Loucy (cell line): ENCODE results near the gene GLT8D2.
A peak's percentile ranks its signal among the peaks of the same experiment; 100 is the strongest.

Experiments
- H2AFZ ChIP-seq: fragments of 200-600 bp; sonication (generic); 2 replicates; pipeline ENCODE4 v1.6.0; 2016; ENCODE audit warnings: antibody characterized with exemption, mild to moderate bottlenecking, low read length, moderate library complexity
- H3F3A ChIP-seq: fragments of 200-600 bp; 2 replicates; pipeline ENCODE4 v1.6.0; 2016; ENCODE audit warnings: antibody characterized with exemption, low read depth, mild to moderate bottlenecking
- H3K27me3 ChIP-seq: fragments of 200-600 bp; sonication (generic); 2 replicates; pipeline ENCODE4 v1.6.1; 2014; ENCODE audit warnings: low read length, mild to moderate bottlenecking; ENCODE audit not compliant: insufficient read depth, poor library complexity, severe bottlenecking
- H3K36me3 ChIP-seq: fragments of 200-600 bp; sonication (generic); 2 replicates; pipeline ENCODE4 v1.6.1; 2016; ENCODE audit warnings: low read length; ENCODE audit not compliant: insufficient read depth
- H3K4me1 ChIP-seq: fragments of 200-600 bp; sonication (generic); 2 replicates; pipeline ENCODE4 v1.5.1; 2014; ENCODE audit warnings: low read length, mild to moderate bottlenecking; ENCODE audit not compliant: insufficient read depth, poor library complexity, severe bottlenecking
- H3K4me2 ChIP-seq: fragments of 200-600 bp; sonication (generic); 2 replicates; pipeline ENCODE4 v1.6.0; 2014; ENCODE audit warnings: antibody characterized with exemption, low read length, low read depth, mild to moderate bottlenecking; ENCODE audit not compliant: poor library complexity, severe bottlenecking
- H3K4me3 ChIP-seq: fragments of 200-600 bp; sonication (generic); 2 replicates; pipeline ENCODE4 v1.5.1; 2014; ENCODE audit warnings: low read length, mild to moderate bottlenecking, mixed read lengths; ENCODE audit not compliant: poor library complexity, severe bottlenecking
- H3K79me2 ChIP-seq: fragments of 200-600 bp; sonication (generic); 2 replicates; pipeline ENCODE4 v1.6.1; 2014; ENCODE audit warnings: low read length; ENCODE audit not compliant: insufficient read depth
- H3K9ac ChIP-seq: fragments of 200-600 bp; sonication (generic); 2 replicates; pipeline ENCODE4 v1.6.0; 2014; ENCODE audit warnings: mild to moderate bottlenecking, low read depth, low read length, moderate library complexity; ENCODE audit not compliant: poor library complexity, severe bottlenecking
- H3K9me2 ChIP-seq: fragments of 200-600 bp; sonication (generic); replicated peaks from 2 replicates; pipeline ENCODE4 v1.6.1; 2016; ENCODE audit warnings: low read depth, low read length, mixed read lengths
- H3K9me3 ChIP-seq: fragments of 200-600 bp; sonication (generic); 2 replicates; pipeline ENCODE4 v1.6.1; 2014; ENCODE audit warnings: mild to moderate bottlenecking, antibody characterized with exemption, low read length, low read depth; ENCODE audit not compliant: insufficient read depth
- H4K20me1 ChIP-seq: fragments of 200-600 bp; sonication (generic); 2 replicates; pipeline ENCODE4 v1.6.0; 2014; ENCODE audit warnings: antibody characterized with exemption, low read length, mild to moderate bottlenecking; ENCODE audit not compliant: insufficient read depth, poor library complexity, severe bottlenecking
- CTCF ChIP-seq: fragments of 200-600 bp; sonication (generic); conservative IDR thresholded peaks from 2 replicates; pipeline ENCODE4 v1.5.1; 2014; ENCODE audit warnings: mild to moderate bottlenecking, antibody characterized with exemption, low read length
- EZH2phosphoT487 ChIP-seq: fragments of 200-600 bp; IDR thresholded peaks from 2 replicates; pipeline ENCODE4 v1.6.1; 2018; ENCODE audit warnings: antibody characterized with exemption, mild to moderate bottlenecking, moderate library complexity, borderline replicate concordance

The GLT8D2 gene

GRCh38 chr12:104050436-104050835 lies 449 bp upstream of the GLT8D2 start:
- H3K9ac ChIP-seq, result no peak overlapping the region
- H2AFZ ChIP-seq, result 0 out of 2 replicates have a peak overlapping the region, but pooled peaks have one; percentile 16
- TF ChIP-seq CTCF, result no peak
- no peak for TF ChIP-seq EZH2phosphoT487
- no peaks in the 10 kb centered on the region for H3F3A ChIP-seq
- peaks cover 2% of the 10 kb centered on the region for H3K4me1 ChIP-seq
- H3K4me3 ChIP-seq, result no peak overlapping the region
- H3K27me3 ChIP-seq, result no peaks in the 10 kb centered on the region
- H3K9me2 ChIP-seq, result no peaks in the 10 kb centered on the region
- no peaks in the 10 kb centered on the region for H3K36me3 ChIP-seq
- H3K9me3 ChIP-seq, result no peaks in the 10 kb centered on the region
- H3K4me2 ChIP-seq, result no peak overlapping the region
- no peaks in the 10 kb centered on the region for H4K20me1 ChIP-seq
- no peaks in the 10 kb centered on the region for H3K79me2 ChIP-seq

- H4K20me1 ChIP-seq, result no peaks in the 10 kb centered on the region
- no peak overlapping the region for H3K4me2 ChIP-seq
- H3K79me2 ChIP-seq, result no peaks in the 10 kb centered on the region
- H3K27me3 ChIP-seq, result no peaks in the 10 kb centered on the region
- H2AFZ ChIP-seq, result 0 out of 2 replicates have a peak overlapping the region, but pooled peaks have one; percentile 16
- H3K4me1 ChIP-seq, result peaks cover 8% of the 10 kb centered on the region
- no peaks in the 10 kb centered on the region for H3K36me3 ChIP-seq
- TF ChIP-seq CTCF, result no peak
- no peak for TF ChIP-seq EZH2phosphoT487
- H3K9me3 ChIP-seq, result no peaks in the 10 kb centered on the region
- no peak overlapping the region for H3K9ac ChIP-seq
- no peak overlapping the region for H3K4me3 ChIP-seq
- H3K9me2 ChIP-seq, result no peaks in the 10 kb centered on the region
- no peaks in the 10 kb centered on the region for H3F3A ChIP-seq
These were observed 597 bp downstream of the GLT8D2 start for GRCh38 chr12:104049278-104049902.

- no peak overlapping the region for H3K4me3 ChIP-seq
- no peaks in the 10 kb centered on the region for H3K27me3 ChIP-seq
- TF ChIP-seq EZH2phosphoT487 (no peak), CTCF (no peak)
- peaks cover 8% of the 10 kb centered on the region for H3K4me1 ChIP-seq
- no peaks in the 10 kb centered on the region for H3K36me3 ChIP-seq
- H3K9me3 ChIP-seq, result no peaks in the 10 kb centered on the region
- no peak overlapping the region for H2AFZ ChIP-seq
- no peaks in the 10 kb centered on the region for H3F3A ChIP-seq
- H3K4me2 ChIP-seq, result no peak overlapping the region
- no peaks in the 10 kb centered on the region for H3K9me2 ChIP-seq
- H4K20me1 ChIP-seq, result no peaks in the 10 kb centered on the region
- no peaks in the 10 kb centered on the region for H3K79me2 ChIP-seq
- H3K9ac ChIP-seq, result no peak overlapping the region
These were observed 1.2 kb downstream of the GLT8D2 start for GRCh38 chr12:104048811-104049210.
